ENCODE data around the gene FAM241B.

DNA sequence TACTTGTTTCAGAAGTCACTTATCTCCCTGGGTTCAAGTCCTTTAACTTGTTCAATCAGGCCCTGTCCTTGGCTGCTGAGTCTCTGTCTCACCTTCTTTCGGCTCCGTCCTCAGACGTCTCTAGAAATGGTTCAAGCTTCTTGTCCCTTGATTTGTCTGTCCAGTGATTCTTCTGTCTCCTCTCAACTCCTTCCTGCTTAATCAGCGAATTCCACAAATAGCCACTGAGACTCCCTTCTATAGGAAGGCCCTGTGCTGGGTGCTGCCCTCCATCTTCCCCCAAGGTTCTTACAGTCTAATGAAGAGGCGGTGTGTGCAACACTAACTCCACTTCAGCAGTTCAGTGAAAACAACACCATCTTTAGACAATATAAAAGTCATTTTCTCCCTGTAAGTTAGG is 12.7 kb downstream of the FAM241B start:
- TF ChIP-seq, protein P1, sequence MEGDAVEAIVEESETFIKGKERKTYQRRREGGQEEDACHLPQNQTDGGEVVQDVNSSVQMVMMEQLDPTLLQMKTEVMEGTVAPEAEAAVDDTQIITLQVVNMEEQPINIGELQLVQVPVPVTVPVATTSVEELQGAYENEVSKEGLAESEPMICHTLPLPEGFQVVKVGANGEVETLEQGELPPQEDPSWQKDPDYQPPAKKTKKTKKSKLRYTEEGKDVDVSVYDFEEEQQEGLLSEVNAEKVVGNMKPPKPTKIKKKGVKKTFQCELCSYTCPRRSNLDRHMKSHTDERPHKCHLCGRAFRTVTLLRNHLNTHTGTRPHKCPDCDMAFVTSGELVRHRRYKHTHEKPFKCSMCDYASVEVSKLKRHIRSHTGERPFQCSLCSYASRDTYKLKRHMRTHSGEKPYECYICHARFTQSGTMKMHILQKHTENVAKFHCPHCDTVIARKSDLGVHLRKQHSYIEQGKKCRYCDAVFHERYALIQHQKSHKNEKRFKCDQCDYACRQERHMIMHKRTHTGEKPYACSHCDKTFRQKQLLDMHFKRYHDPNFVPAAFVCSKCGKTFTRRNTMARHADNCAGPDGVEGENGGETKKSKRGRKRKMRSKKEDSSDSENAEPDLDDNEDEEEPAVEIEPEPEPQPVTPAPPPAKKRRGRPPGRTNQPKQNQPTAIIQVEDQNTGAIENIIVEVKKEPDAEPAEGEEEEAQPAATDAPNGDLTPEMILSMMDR (IDR thresholded peaks at IDR 0.05), result no peak
- TF ChIP-seq EZH2 (IDR thresholded peaks at IDR 0.05; ENCODE audit: borderline replicate concordance, insufficient read depth, low read depth, low read length, poor library complexity, severe bottlenecking), result no peak
